NCI-H82 treated with DMSO at 0.1 percent for 48 hours (cell line): Measurements from ENCODE around the gene STX4.
A peak's percentile ranks its signal among the peaks of the same experiment; 100 is the strongest.

ENCODE experiments used
- DNase-seq: peaks from one replicate; lab custom pipeline; 2025; ENCODE audit not compliant: unreplicated experiment; lab: John Stamatoyannopoulos, UW

The STX4 gene

GRCh38 chr16:31063843-31064611 is 30.7 kb downstream of the STX4 start:
- DNase-seq = no peak

- DNase-seq = peak; percentile 97
Measured at GRCh38 chr16:31064882-31065461, 31.6 kb downstream of the STX4 start.

GRCh38 chr16:31067342-31067741 is 34.0 kb downstream of the STX4 start:
- DNase-seq = no peak

- DNase-seq = peak; percentile 33
Measured at GRCh38 chr16:31071861-31072260, 38.5 kb downstream of the STX4 start.

GRCh38 chr16:31072540-31073141 is 39.3 kb downstream of the STX4 start:
- no peak for DNase-seq

- DNase-seq = peak; percentile 63
Measured at GRCh38 chr16:31073142-31073969, 40.0 kb downstream of the STX4 start.

GRCh38 chr16:31073970-31074813 is 40.8 kb downstream of the STX4 start, which contains the start of the genes ZNF646 and ZNF668:
Gene ZNF646 (plus strand): TSS chr16:31074422. CDS start chr16:31076325, 1,903 bp downstream.
Gene ZNF668 (minus strand): TSS chr16:31074240. CDS start chr16:31064459, 9,781 bp downstream.
- peak; percentile 98 for DNase-seq

- DNase-seq = no peak
Measured at GRCh38 chr16:31074814-31075183, 41.4 kb downstream of the STX4 start.

- DNase-seq = no peak
Measured at GRCh38 chr16:31076319-31076718, 43.0 kb downstream of the STX4 start.

GRCh38 chr16:31077024-31077423 is 43.7 kb downstream of the STX4 start:
- no peak for DNase-seq

GRCh38 chr16:31077592-31078396 is 44.4 kb downstream of the STX4 start:
- DNase-seq = no peak

- no peak for DNase-seq
Measured at GRCh38 chr16:31078597-31079341, 45.4 kb downstream of the STX4 start.

GRCh38 chr16:31079342-31079944 is 46.1 kb downstream of the STX4 start:
- no peak for DNase-seq

- DNase-seq = no peak
Measured at GRCh38 chr16:31080035-31080629, 46.8 kb downstream of the STX4 start.

- DNase-seq = no peak
Measured at GRCh38 chr16:31080756-31081419, 47.5 kb downstream of the STX4 start.

GRCh38 chr16:31081428-31082351 is 48.3 kb downstream of the STX4 start:
- DNase-seq = no peak
